GM19455 (cell line): ENCODE data around the gene AFF1.
A peak's percentile ranks its signal among the peaks of the same experiment; 100 is the strongest.

ENCODE experiments used
- ATAC-seq: cut with Tn5 transposase; IDR thresholded peaks from one replicate; pipeline ENCODE4 v1.9.1; 2021; ENCODE audit not compliant: unreplicated experiment

Gene AFF1

DNA sequence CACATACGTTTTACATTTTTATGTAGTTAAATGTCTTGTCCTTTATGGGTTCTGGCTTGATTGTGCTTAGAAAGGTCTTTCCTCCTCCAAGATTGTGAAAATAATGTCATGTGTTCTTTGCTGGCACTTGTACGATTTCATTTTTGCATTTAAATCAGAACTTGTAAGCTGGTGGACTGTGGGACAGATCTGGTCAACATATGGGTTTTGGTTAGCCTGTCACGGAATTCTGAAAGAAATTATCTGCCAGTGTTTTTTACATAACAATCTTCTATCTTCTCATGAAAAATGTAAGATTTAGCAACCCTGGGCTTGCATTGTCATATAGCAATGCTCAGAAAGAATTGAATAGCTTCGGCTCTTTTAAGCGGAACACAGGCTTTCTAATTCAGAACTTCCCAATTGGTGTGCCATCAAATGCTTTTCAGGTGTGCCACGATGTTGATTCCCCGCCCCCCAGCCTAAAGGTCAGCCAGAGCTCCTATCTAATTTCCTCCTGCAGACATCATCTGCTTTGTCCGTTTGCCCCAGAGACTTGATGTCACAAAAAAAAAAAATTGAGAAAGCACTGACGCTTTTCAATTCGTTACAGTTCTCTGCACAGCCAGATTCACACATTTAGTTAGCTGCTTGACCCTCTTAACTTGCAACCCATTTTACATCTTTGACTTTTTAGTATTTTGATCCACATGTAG is 16.2 kb downstream of the AFF1 start:
- no peak for ATAC-seq

- ATAC-seq = no peak
Observed at GRCh38 chr4:86955888-86956451, 21.2 kb downstream of the AFF1 start.

GRCh38 chr4:86957215-86957614 is 22.4 kb downstream of the AFF1 start:
- peak; percentile 48 for ATAC-seq

DNA sequence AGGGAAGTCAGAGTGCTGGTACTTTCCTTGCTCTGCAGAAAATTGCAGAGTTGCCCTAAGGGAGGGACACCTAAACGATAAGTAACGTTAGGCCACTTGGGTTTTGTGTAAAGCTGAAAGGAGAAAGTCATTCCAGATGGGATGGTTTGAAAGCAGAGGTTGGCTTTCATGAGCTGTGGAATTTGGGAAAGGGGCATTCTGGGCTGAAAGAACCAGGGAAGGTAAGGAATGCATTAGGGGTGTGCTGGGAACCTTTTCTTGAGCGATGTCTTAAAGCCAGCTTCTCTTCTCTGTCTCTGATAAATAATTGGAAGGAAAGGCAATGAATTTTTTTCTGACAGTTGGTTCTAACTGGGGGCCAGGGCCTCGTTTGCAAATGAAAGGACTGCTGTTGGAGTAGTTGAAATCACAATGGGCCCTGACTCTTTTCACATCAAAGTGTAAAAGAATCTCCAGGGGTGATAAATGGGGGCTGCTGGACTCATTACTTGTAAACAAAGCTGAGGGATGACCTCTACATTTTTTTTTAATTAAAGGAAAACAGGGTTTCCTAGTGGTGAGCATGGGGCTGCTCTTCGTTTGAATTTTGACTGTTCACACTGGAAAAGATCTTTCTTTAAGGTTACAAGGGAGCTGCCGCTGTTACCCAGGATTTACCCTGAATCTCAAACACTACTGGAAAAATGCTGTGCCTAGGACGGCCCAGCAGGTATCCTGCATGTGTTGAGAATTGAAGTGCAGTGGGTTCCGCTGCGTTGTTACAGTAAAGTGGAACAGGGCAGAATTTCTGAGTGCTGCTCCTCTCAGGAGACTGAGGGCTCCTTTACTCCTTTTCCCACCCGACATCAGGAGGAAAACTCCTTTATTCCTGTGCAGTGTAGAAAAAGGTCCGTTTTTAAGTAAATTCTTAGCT is 25.0 kb downstream of the AFF1 start:
- no peak for ATAC-seq

GRCh38 chr4:86960557-86960961 is 25.7 kb downstream of the AFF1 start:
- ATAC-seq = no peak

GRCh38 chr4:86961116-86961515 is 26.3 kb downstream of the AFF1 start:
- ATAC-seq = peak; percentile 8

DNA sequence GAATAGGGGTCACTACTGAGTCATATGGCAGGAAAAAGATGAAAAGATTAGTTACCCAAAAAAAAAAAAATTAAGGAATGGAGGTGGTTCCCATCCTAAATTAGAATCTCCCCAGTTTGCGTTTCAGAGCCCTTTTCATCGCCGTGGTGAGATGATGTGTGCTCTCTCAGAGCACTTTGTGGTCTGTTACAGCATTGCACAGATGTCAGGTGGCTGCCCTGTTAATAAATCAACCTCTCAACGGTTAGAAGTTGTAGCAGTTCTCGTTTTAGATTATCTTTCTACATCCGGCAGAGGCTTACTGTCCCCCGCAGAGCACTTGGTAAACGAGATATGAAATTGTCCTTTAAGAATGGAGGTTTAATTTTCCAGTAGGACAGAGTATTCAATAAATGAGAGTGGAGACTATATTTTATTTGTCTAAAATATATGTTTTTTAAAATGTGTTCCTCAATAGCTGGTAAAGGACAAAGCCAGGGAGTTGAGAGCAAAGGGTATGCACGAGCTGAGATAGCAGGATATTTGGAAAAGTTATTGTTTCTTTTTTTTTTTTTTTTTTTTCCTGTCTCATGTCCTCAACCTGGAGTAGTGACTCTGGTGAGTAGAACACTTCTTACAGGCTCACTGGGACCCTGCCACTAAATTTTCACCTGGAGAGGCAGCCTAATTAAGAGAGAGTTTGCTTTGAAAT is 26.9 kb downstream of the AFF1 start:
- ATAC-seq = peak; percentile 89

DNA sequence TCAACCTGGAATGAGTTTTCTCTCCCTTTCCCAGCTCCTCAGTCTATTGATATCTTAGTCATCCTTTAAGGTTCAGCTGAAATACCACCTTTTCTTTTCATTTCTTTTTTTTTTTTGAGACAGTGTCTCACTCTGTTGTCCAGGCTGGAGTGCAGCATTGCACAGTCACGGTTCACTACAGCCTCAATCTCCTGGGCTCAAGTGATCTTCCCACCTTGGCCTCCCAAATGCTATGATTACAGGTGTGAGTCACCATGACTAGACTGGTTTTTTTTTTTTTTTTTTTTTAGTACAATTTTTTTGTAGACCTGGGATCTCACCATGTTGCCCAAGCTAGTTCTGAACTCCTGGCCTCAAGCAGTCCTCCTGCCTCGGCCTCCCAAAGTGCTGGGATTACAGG is 28.9 kb downstream of the AFF1 start:
- no peak for ATAC-seq

DNA sequence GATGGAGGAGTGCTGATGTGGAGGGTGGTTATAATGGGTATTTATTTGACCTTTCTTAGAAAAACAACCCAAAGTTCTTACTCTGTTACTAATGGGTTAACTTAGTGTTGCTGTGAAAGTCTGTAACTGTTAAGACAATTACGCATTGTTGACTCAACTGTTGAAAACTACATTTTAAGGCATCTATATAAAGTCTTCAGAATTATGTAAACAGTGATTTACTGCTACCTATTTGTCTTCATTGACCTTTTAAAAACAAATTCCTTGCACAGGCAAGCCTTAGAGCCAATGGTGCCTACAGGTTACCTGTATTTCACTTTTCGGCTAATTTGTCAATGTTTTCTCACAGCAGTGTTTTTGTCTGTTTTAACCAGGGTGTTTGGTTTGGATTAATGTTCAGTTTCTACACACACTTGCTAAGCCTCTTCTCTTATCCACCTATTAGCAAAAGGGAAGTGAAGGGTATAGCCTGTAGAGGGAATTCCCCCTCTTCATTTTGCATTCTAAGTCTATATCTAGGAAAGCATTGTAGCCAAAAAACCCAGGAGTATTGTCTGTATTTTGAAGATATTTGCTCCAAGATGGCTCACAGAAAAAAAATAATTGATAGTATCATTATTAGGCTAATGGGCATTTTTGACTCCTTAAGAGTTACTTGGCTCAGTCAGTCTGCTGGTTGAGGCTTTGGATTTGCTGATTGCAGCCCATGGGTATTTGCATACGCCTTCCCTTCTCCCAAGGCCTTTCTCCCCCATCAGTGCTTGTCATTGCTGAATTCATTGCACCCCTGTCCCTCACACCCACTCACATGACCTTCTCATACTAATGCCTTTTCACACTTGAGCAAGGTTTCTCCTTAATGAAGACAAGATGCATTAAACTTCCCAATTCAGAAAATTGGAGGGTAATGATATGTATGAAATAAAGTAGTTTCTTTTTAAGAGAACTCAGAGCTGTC is 30.5 kb downstream of the AFF1 start:
- no peak for ATAC-seq

DNA sequence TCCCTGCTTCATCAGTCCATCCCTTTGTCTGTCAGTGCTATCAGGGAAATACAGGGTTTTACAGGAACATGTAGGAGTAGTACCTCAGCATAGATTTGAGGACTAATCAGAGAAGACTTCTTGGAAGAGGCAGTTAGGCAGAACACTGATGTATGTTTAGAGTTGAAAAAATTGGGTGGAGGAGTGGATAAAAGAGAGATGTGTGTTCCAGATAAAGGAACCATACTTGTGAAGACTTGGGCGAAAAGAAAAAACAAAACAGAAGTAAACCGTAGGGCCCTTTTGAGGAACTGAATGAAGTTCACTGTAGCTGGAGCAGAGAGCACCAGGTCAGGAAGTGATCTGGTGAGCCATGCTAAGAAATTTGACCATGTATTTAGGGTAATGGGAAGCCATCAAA is 32.3 kb downstream of the AFF1 start:
- no peak for ATAC-seq

DNA sequence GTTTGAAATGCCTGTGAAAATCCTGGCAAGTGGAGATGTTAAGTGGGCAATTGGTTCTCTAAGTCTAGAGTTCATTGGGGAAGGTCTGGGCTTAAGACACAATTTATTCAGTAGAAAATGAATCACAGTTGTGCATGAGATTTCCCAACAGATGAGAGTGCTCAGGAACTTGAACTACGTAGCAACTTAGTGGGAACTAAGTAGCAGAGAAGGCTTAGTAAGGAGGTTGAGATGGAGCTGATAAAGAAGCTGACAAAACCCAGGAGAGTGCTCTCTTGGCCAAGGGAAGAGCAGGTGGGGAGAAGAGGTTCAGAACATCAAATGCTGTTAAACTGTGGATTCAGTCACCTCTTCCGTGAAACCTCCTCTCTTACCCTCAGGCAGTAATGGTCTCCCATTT is 33.0 kb downstream of the AFF1 start:
- ATAC-seq = no peak

- ATAC-seq = no peak
Observed at GRCh38 chr4:86968547-86968946, 33.7 kb downstream of the AFF1 start.

DNA sequence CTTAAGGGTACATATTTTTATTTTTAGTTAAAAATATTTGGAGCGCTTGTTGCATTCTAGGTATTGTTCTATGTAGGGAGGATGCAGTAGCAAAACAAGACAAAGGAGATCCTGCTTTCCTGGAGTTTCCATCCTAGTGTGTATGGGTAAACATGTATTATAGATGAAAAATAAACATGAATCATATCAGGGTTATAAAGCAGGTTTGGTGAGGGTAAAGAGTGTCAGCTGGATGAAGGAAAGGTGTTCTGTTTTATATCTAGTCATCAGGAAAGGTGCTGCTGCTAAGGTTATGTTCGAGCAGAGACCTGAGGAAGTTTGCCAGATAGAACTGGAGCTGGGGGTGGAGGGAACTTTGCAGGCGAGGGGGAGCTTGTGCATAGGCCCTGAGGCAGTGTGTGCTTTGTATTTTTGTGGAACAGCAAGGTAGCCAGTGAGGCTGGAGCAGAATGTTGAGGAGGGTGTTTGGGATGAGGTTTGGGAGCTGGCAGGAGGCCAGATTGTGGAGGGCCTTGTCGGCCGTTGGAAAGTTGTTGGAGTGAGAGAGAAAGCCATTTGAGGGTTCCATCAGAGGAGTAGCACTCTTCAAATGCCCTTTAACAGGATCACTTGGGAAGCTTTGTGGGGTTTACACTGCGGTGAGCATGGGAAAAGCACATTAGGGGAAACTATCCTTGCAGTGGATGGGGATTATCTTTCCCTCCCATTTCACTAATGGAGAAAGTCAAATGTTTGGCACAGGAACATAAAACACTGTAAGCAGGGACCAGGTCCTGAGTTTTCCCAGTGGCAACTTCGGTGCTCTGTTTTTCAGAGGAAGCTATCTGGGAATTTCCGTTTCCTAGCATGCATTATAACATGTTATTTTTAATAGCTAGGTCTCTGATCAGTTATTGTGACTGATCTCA is 35.9 kb downstream of the AFF1 start:
- no peak for ATAC-seq

GRCh38 chr4:86971355-86971683 is 36.5 kb downstream of the AFF1 start:
- no peak for ATAC-seq

DNA sequence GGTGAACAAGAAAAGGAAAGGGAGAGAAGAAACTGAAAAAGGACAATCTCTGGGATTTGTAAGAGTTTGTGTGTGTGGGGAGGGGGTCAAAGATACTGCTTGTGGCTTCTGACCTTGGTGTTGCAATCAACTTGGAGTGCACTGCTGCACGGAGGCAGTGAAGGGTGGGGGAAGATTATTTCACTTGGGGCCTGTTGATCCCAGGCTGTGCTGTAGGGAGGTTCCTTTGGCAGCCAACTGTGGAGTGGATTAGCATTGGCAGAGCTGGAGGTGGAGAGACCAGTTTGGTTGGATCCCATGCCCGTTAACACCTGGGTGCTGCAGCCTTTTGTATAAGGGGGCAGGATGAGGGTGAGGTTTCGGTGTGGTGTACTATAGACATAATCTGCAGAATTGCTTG is 38.2 kb downstream of the AFF1 start:
- no peak for ATAC-seq

- no peak for ATAC-seq
Observed at GRCh38 chr4:86973668-86974067, 38.9 kb downstream of the AFF1 start.

GRCh38 chr4:86974551-86974994 is 39.8 kb downstream of the AFF1 start:
- no peak for ATAC-seq

GRCh38 chr4:86975927-86976326 is 41.1 kb downstream of the AFF1 start:
- no peak for ATAC-seq

- ATAC-seq = no peak
Observed at GRCh38 chr4:86976801-86977485, 42.1 kb downstream of the AFF1 start.
